K562 (cell line): ENCODE data around the gene SET. TPM values are rescaled to one million over a fixed set of nuclear protein-coding genes. Genes with fewer than 3 reads are reported as not detected.

Source experiments
- ATAC-seq: fragments of 200-7000 bp; cut with Tn5 transposase; 3 replicates; pipeline ENCODE4 v1.9.1; 2020; ENCODE audit warnings: moderate library complexity
- BruUV-seq: library from RNA; stranded (reverse); fragments of 400-500 nt; replicated peaks from 2 replicates; lab custom pipeline; 2021; lab: Mats Ljungman, UMichigan
- CTCF ChIA-PET: fragments of 300-600 bp; formaldehyde crosslinking; extraction: SDS; loops from one replicate; lab custom pipeline; 2021; ENCODE audit warnings: low intra/inter-chr PET ratio; lab: Yijun Ruan, JAX
- POLR2A ChIA-PET: fragments of 300-600, 350-650 bp; sonication (Branson Sonifier 250); formaldehyde crosslinking; extraction: SDS; loops from one replicate; lab custom pipeline; 2021; ENCODE audit warnings: antibody characterized with exemption, inconsistent platforms; lab: Yijun Ruan, JAX
- DNase-seq, 4 experiments: peaks; one replicate each; pipeline versions ENCODE4 v3.0.0 to v3.0.0-alpha.2; 2011 to 2018; ENCODE audit warnings: low spot score in 3 of 4, mixed read lengths in 3 of 4; ENCODE audit errors: extremely low read depth in 1 of 4
- FAIRE-seq: peaks from 2 replicates; lab custom pipeline; 2011; peaks lifted over from hg19 to GRCh38; lab: Jason Lieb, UNC
- H2AFZ ChIP-seq: 2 replicates; pipeline ENCODE4 v1.6.0; 2011; ENCODE audit warnings: low read depth, low read length, control low read depth, inconsistent platforms
- H3K27ac ChIP-seq: fragments of 200-600 bp; 3 replicates; pipeline ENCODE4 v1.8.0; 2011; ENCODE audit warnings: low read depth, mild to moderate bottlenecking, control low read depth, inconsistent platforms, low read length, moderate library complexity, mixed read lengths; ENCODE audit errors: extremely low read depth
- H3K27me3 ChIP-seq, 2 experiments: fragments of 300-600 bp in 1 of 2; 2 replicates in 1 of 2; 3 replicates in 1 of 2; pipeline versions ENCODE4 v1.6.0 to v1.8.0; 2011; ENCODE audit warnings: inconsistent platforms in 2 of 2, low read length in 2 of 2, mild to moderate bottlenecking in 1 of 2, mixed read lengths in 1 of 2, moderate library complexity in 1 of 2; ENCODE audit not compliant: control insufficient read depth in 2 of 2, insufficient read depth in 2 of 2
- H3K36me3 ChIP-seq: fragments of 300-600 bp; 3 replicates; pipeline ENCODE4 v1.8.0; 2011; ENCODE audit warnings: mild to moderate bottlenecking, low read length, inconsistent platforms; ENCODE audit not compliant: control insufficient read depth, insufficient read depth
- H3K4me1 ChIP-seq, 2 experiments: fragments of 200-600 bp in 1 of 2; replicated peaks in 1 of 2; 2 replicates in 1 of 2; 3 replicates in 1 of 2; pipeline versions ENCODE4 v1.5.1 to v1.8.0; 2011; ENCODE audit warnings: inconsistent platforms in 2 of 2, low read length in 2 of 2, mild to moderate bottlenecking in 1 of 2, mixed read lengths in 1 of 2, moderate library complexity in 1 of 2; ENCODE audit not compliant: control insufficient read depth in 2 of 2, insufficient read depth in 2 of 2
- H3K4me2 ChIP-seq: 2 replicates; pipeline ENCODE4 v1.6.1; 2011; ENCODE audit warnings: low read length, control low read depth, inconsistent platforms, mixed read lengths; ENCODE audit not compliant: insufficient read depth
- H3K4me3 ChIP-seq: fragments of 200-600 bp; sonication (generic), shearing (Covaris generic); 2 replicates; pipeline ENCODE4 v1.5.1; 2016; ENCODE audit warnings: control low read depth, inconsistent platforms
- H3K79me2 ChIP-seq: fragments of 200-600 bp; 3 replicates; pipeline ENCODE4 v1.8.0; 2011; ENCODE audit warnings: low read length, inconsistent platforms; ENCODE audit not compliant: control insufficient read depth, insufficient read depth
- H3K9ac ChIP-seq, 2 experiments: 2 replicates each; pipeline versions ENCODE4 v1.6.0 to v1.6.1; 2011; ENCODE audit warnings: low read depth in 2 of 2, low read length in 2 of 2, control low read depth in 1 of 2, inconsistent platforms in 1 of 2, mild to moderate bottlenecking in 1 of 2, mixed read lengths in 1 of 2; ENCODE audit not compliant: insufficient read depth in 1 of 2
- H3K9me1 ChIP-seq: one replicate; pipeline ENCODE4 v1.6.0; 2011; ENCODE audit warnings: inconsistent platforms, mild to moderate bottlenecking, low read length, moderate library complexity; ENCODE audit not compliant: control insufficient read depth, insufficient read depth
- H3K9me3 ChIP-seq: replicated peaks from 2 replicates; pipeline ENCODE4 v1.5.1; 2011; ENCODE audit warnings: low read depth, low read length, inconsistent platforms; ENCODE audit not compliant: control insufficient read depth, insufficient read depth
- H4K20me1 ChIP-seq: replicated peaks from 2 replicates; pipeline ENCODE4 v1.6.1; 2011; ENCODE audit warnings: low read length, inconsistent platforms, mixed read lengths; ENCODE audit not compliant: control insufficient read depth, insufficient read depth
- AFF4 ChIP-seq: sonication (generic); formaldehyde crosslinking; IDR thresholded peaks from 2 replicates; pipeline ENCODE4 v1.8.0; 2023; ENCODE audit warnings: mild to moderate bottlenecking, missing genetic modification reagents
- CHD1 ChIP-seq: fragments of 200-600 bp; sonication (generic); IDR thresholded peaks from one replicate; pipeline ENCODE4 v1.6.1; 2012; ENCODE audit warnings: mild to moderate bottlenecking, moderate library complexity, low read length, inconsistent platforms
- NCOA4 ChIP-seq: fragments of 450-650 bp; IDR thresholded peaks from 2 replicates; pipeline ENCODE4 v1.6.1; 2018; ENCODE audit warnings: mild to moderate bottlenecking; ENCODE audit not compliant: partially characterized antibody
- SETDB1 ChIP-seq: IDR thresholded peaks from one replicate; pipeline ENCODE4 v1.6.1; 2012; ENCODE audit warnings: low read length, control low read depth, inconsistent platforms
- SMARCA5 ChIP-seq: fragments of 450-650 bp; IDR thresholded peaks from 2 replicates; pipeline ENCODE4 v1.6.1; 2016
- SP1 ChIP-seq: sonication (generic); formaldehyde crosslinking; IDR thresholded peaks from 2 replicates; pipeline ENCODE4 v1.8.1; 2022; ENCODE audit warnings: mild to moderate bottlenecking, missing genetic modification reagents
- ZFP30 ChIP-seq: fragments of 250-450 bp; sonication (Bioruptor Pico); IDR thresholded peaks from 2 replicates; pipeline ENCODE4 v1.8.0; 2022; ENCODE audit warnings: moderate library complexity, mild to moderate bottlenecking, inconsistent platforms, borderline replicate concordance
- ZFX ChIP-seq: sonication (generic); formaldehyde crosslinking; IDR thresholded peaks from 2 replicates; pipeline ENCODE4 v1.8.0; 2022; ENCODE audit warnings: mild to moderate bottlenecking, missing genetic modification reagents, moderate library complexity
- ZNF184 ChIP-seq: sonication (generic); formaldehyde crosslinking; IDR thresholded peaks from 2 replicates; pipeline ENCODE4 v1.5.0; 2020; ENCODE audit warnings: missing genetic modification reagents
- ZNF354B ChIP-seq: fragments of 250-450 bp; sonication (Bioruptor Pico); IDR thresholded peaks from 2 replicates; pipeline ENCODE4 v1.4.0; 2020
- ZNF639 ChIP-seq, 2 experiments: fragments of 200-800 bp in 1 of 2; sonication (Bioruptor generic) in 1 of 2; sonication (generic) in 1 of 2; formaldehyde crosslinking in 1 of 2; IDR thresholded peaks in 1 of 2; conservative IDR thresholded peaks in 1 of 2; 2 replicates each; pipeline versions ENCODE4 v1.5.0 to v1.6.1; 2016 to 2020; ENCODE audit warnings: missing compliant biosample characterization in 1 of 2, missing genetic modification characterization in 1 of 2, missing genetic modification reagents in 1 of 2
- ZNF707 ChIP-seq: fragments of 250-450 bp; sonication (Bioruptor Pico); conservative IDR thresholded peaks from 2 replicates; pipeline ENCODE4 v1.8.0; 2022; ENCODE audit warnings: inconsistent platforms, mild to moderate bottlenecking, moderate library complexity
- WGBS: fragments of 100-300 bp; shearing (Covaris generic); methylation state at CpG from one replicate; pipeline ENCODE4 v1.1.6; 2016; ENCODE audit warnings: low coverage, mixed read lengths; ENCODE audit not compliant: insufficient coverage; ENCODE audit errors: missing lambda C conversion rate; 5-methylcytosine and 5-hydroxymethylcytosine counted together
- in situ Hi-C: fragments of 300-500 bp; cut with MboI; formaldehyde crosslinking; loops from 4 replicates; pipeline ENCODE4 v1.15.0; 2018; ENCODE audit warnings: inconsistent platforms, mixed read lengths
- intact Hi-C: fragments of 100-400 bp; cut with micrococcal nuclease; formaldehyde crosslinking; loops from 2 replicates; pipeline ENCODE4 v1.14.2; 2022
- polyA plus RNA-seq, 8 experiments: library from polyadenylated mRNA; depleted of rRNA in 4 of 8; stranded (reverse) in 5 of 8; unstranded in 3 of 8; fragments of >200 nt; fragmentation: Nextera tagmentation in 2 of 8; fragmentation: Illumina TruSeq in 1 of 8; extraction: Ambion mirVana in 2 of 8; extraction: Trizol in 1 of 8; gene quantifications; 2 replicates each; pipeline versions ENCODE4 v1.2.1 to v1.2.3, GENCODE V29; 2011 to 2014; ENCODE audit warnings: inconsistent platforms in 1 of 8, missing spikeins in 1 of 8
- total RNA-seq, 7 experiments: library from RNA; depleted of rRNA in 6 of 7; stranded (reverse); fragments of >200 nt in 6 of 7; fragmentation: Illumina TruSeq in 2 of 7; extraction: Trizol in 2 of 7; gene quantifications; 2 replicates each; pipeline versions ENCODE4 v1.2.1 to v1.2.3, GENCODE V29; 2011 to 2021; ENCODE audit warnings: low replicate concordance in 1 of 7
- TF ChIP-seq, protein P1 (sequence below): fragments of 250-450 bp; sonication (Bioruptor Pico); IDR thresholded peaks from 2 replicates; pipeline ENCODE4 v1.4.0; 2020; ENCODE audit warnings: mild to moderate bottlenecking, moderate library complexity, borderline replicate concordance
- TF ChIP-seq, protein P2 (sequence below): sonication (generic); formaldehyde crosslinking; IDR thresholded peaks from 2 replicates; pipeline ENCODE4 v1.8.0; 2022; ENCODE audit warnings: mild to moderate bottlenecking, low read depth, missing genetic modification reagents

The SET gene
- total and polyA plus RNA-seq, 9 of the 15 experiments (the other 6 are each of a cell fraction or from before 2014, with no cell fraction given), result 404 to 1,447 (median 907) TPM

GRCh38 chr9:128707446-128707845 lies 18.4 kb downstream of the SET start:
- Histone ChIP-seq H3K9me3 (no peaks in the 10 kb centered on the region), H3K27me3 (no peaks in the 10 kb centered on the region), H3K4me3 (no peak overlapping the region), H3K27ac (no peak overlapping the region), H3K4me2 (no peak overlapping the region), H2AFZ (no peak overlapping the region), H3K79me2 (peaks cover 24% of the 10 kb centered on the region), H3K9ac (no peak overlapping the region), H3K9me1 (no peaks in the 10 kb centered on the region), H3K36me3 (peaks cover 43% of the 10 kb centered on the region; the same call in 2 of the 3 replicates), H4K20me1 (no peaks in the 10 kb centered on the region), H3K4me1 (peaks cover 9 to 36% of the 10 kb centered on the region in 2 experiments)
- FAIRE-seq, result no peak
- ChIA-PET CTCF (no interaction called here), POLR2A (interaction anchor here (0.7 to 1.4 kb wide), 5 partner anchors 10 to 211 kb away, joined by 3 to 8 read pairs (median 4); partner anchors contain the start of gene ZDHHC12)
- 90% methylated on average over 8 of the region's 8 CpGs for WGBS
- DNase-seq, result no peak
- ATAC-seq, result no peak
- intact Hi-C loops (no loop called here), in situ Hi-C loops (no loop called here)
- BruUV-seq, result no TSS peak
- no peak for TF ChIP-seq AFF4 (CRISPR knock-in tag)
- TF ChIP-seq, protein P1, sequence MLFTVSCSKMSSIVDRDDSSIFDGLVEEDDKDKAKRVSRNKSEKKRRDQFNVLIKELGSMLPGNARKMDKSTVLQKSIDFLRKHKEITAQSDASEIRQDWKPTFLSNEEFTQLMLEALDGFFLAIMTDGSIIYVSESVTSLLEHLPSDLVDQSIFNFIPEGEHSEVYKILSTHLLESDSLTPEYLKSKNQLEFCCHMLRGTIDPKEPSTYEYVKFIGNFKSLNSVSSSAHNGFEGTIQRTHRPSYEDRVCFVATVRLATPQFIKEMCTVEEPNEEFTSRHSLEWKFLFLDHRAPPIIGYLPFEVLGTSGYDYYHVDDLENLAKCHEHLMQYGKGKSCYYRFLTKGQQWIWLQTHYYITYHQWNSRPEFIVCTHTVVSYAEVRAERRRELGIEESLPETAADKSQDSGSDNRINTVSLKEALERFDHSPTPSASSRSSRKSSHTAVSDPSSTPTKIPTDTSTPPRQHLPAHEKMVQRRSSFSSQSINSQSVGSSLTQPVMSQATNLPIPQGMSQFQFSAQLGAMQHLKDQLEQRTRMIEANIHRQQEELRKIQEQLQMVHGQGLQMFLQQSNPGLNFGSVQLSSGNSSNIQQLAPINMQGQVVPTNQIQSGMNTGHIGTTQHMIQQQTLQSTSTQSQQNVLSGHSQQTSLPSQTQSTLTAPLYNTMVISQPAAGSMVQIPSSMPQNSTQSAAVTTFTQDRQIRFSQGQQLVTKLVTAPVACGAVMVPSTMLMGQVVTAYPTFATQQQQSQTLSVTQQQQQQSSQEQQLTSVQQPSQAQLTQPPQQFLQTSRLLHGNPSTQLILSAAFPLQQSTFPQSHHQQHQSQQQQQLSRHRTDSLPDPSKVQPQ (CRISPR knock-in tag), result no peak
- TF ChIP-seq ZNF639 (CRISPR knock-in tag; conservative IDR thresholded peaks at IDR 0.05 in 1 of 2, IDR thresholded peaks at IDR 0.05 in 1 of 2), result no peak
- TF ChIP-seq SMARCA5, result no peak
- TF ChIP-seq NCOA4, result no peak
- no peak for TF ChIP-seq ZNF354B
- TF ChIP-seq ZNF184, result no peak
- no peak for TF ChIP-seq ZFP30
- no peak for TF ChIP-seq SP1 (CRISPR knock-in tag)
- TF ChIP-seq ZNF707 (CRISPR knock-in tag), result no peak
- no peak for TF ChIP-seq ZFX
- TF ChIP-seq SETDB1, result no peak
- TF ChIP-seq, protein P2, sequence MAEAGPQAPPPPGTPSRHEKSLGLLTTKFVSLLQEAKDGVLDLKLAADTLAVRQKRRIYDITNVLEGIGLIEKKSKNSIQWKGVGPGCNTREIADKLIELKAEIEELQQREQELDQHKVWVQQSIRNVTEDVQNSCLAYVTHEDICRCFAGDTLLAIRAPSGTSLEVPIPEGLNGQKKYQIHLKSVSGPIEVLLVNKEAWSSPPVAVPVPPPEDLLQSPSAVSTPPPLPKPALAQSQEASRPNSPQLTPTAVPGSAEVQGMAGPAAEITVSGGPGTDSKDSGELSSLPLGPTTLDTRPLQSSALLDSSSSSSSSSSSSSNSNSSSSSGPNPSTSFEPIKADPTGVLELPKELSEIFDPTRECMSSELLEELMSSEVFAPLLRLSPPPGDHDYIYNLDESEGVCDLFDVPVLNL, result no peak
- no peak for TF ChIP-seq CHD1
